HepG2 (cell line): ENCODE results near the gene SMIM41.

Source experiments
- ASH2L ChIP-seq: fragments of 300-600, 200-600 bp; sonication (generic); IDR thresholded peaks from 2 replicates; pipeline ENCODE4 v1.7.0; 2017; ENCODE audit warnings: low read depth, mild to moderate bottlenecking, moderate library complexity, mixed read lengths, low read length; ENCODE audit not compliant: insufficient read length
- BCL3 ChIP-seq: sonication (generic); formaldehyde crosslinking; IDR thresholded peaks from 2 replicates; pipeline ENCODE4 v1.5.1; 2020; ENCODE audit warnings: mild to moderate bottlenecking, missing genetic modification reagents, moderate library complexity
- CHD2 ChIP-seq: IDR thresholded peaks from 2 replicates; pipeline ENCODE4 v1.6.1; 2011; ENCODE audit warnings: low read depth, low read length, improper control_type of control experiment
- EZH2 ChIP-seq: conservative IDR thresholded peaks from 2 replicates; pipeline ENCODE4 v1.6.1; 2012; ENCODE audit warnings: mild to moderate bottlenecking, low read depth, low read length, moderate library complexity
- POLR2AphosphoS5 ChIP-seq: IDR thresholded peaks from 2 replicates; pipeline ENCODE4 v1.6.1; 2012; ENCODE audit warnings: low read depth, low read length
- RBM39 ChIP-seq: fragments of 200-400 bp; formaldehyde crosslinking; IDR thresholded peaks from one replicate; pipeline ENCODE4 v1.6.1; 2018; ENCODE audit warnings: antibody characterized with exemption, mild to moderate bottlenecking, low read depth, low read length; ENCODE audit not compliant: poor library complexity, severe bottlenecking
- TEAD3 ChIP-seq: optimal IDR thresholded peaks from 2 replicates; pipeline ENCODE3; 2016; ENCODE audit warnings: borderline replicate concordance
- ZNF235 ChIP-seq: sonication (generic); formaldehyde crosslinking; IDR thresholded peaks from 2 replicates; pipeline ENCODE4 v1.8.1; 2023; ENCODE audit warnings: mild to moderate bottlenecking, missing genetic modification reagents, borderline replicate concordance
- ZNF614 ChIP-seq: IDR thresholded peaks from 2 replicates; pipeline ENCODE4 v1.6.1; 2018; ENCODE audit warnings: missing biosample characterization, missing genetic modification reagents, inconsistent platforms, borderline replicate concordance
- TF ChIP-seq, protein P1 (sequence below): sonication (generic); formaldehyde crosslinking; IDR thresholded peaks from 2 replicates; pipeline ENCODE4 v1.5.0; 2020; ENCODE audit warnings: mild to moderate bottlenecking, missing genetic modification reagents, moderate library complexity

DNA sequence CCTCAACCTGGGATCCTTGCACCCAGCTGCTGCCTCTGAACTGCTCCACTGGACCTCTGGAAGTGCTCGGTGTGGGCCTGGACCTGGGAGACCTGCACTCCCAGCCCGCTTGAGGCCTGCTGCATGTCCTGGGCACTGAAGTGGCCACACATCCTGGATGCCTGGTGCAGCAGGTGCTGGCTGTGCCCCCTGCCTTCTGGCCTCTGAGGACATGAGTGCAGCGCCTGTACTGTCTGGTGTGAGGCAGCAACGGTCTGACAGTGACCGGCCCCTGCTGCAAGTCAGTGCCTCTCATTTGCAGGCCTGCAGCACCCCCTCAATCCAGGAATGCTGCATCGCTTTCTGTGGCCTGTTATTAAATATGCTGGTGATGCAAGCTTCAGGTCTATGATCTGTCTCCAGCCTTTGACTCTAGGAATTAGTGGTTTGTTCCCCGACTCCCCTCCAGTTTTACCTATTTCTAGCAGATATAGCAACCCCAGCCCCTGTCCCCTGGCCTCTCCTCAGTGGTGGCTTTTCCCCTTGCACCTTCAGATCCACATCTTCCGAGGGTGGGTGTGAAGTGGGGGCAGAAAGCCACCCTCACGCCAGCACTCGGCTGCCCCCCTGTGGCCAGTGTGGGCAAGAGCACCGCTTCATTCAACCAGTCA lies 3.6 kb downstream of the SMIM41 start:
- peak; percentile 20 for TF ChIP-seq ASH2L
- no peak for TF ChIP-seq ZNF235
- peak; percentile 80 for TF ChIP-seq TEAD3 (CRISPR knock-in tag)
- no peak for TF ChIP-seq POLR2AphosphoS5
- TF ChIP-seq BCL3 (CRISPR knock-in tag): no peak
- TF ChIP-seq ZNF614: no peak
- no peak for TF ChIP-seq EZH2
- TF ChIP-seq, protein P1, sequence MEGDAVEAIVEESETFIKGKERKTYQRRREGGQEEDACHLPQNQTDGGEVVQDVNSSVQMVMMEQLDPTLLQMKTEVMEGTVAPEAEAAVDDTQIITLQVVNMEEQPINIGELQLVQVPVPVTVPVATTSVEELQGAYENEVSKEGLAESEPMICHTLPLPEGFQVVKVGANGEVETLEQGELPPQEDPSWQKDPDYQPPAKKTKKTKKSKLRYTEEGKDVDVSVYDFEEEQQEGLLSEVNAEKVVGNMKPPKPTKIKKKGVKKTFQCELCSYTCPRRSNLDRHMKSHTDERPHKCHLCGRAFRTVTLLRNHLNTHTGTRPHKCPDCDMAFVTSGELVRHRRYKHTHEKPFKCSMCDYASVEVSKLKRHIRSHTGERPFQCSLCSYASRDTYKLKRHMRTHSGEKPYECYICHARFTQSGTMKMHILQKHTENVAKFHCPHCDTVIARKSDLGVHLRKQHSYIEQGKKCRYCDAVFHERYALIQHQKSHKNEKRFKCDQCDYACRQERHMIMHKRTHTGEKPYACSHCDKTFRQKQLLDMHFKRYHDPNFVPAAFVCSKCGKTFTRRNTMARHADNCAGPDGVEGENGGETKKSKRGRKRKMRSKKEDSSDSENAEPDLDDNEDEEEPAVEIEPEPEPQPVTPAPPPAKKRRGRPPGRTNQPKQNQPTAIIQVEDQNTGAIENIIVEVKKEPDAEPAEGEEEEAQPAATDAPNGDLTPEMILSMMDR (CRISPR knock-in tag): peak; percentile 90
- no peak for TF ChIP-seq RBM39
- TF ChIP-seq CHD2: no peak
